Hepatocyte (in vitro differentiated cells): Measurements from ENCODE around the gene LIN52.

Source experiments
- CTCF ChIP-seq: fragments of 200-600 bp; sonication (generic); IDR thresholded peaks from 2 replicates; pipeline ENCODE4 v1.5.1; 2016; ENCODE audit warnings: antibody characterized with exemption, mild to moderate bottlenecking; ENCODE audit not compliant: poor library complexity
- EZH2 ChIP-seq: fragments of 200-600 bp; sonication (generic); IDR thresholded peaks from 2 replicates; pipeline ENCODE4 v1.6.1; 2016; ENCODE audit warnings: antibody characterized with exemption, mild to moderate bottlenecking, borderline replicate concordance
- EZH2phosphoT487 ChIP-seq: fragments of 200-600 bp; sonication (generic); IDR thresholded peaks from one replicate; pipeline ENCODE4 v1.6.1; 2018; ENCODE audit warnings: antibody characterized with exemption, mild to moderate bottlenecking, low read depth, moderate library complexity; ENCODE audit not compliant: unreplicated experiment, severe bottlenecking

GRCh38 chr14:74246542-74246941 is 161.8 kb downstream of the LIN52 start:
- TF ChIP-seq CTCF = no peak
- no peak for TF ChIP-seq EZH2
- TF ChIP-seq EZH2phosphoT487 = no peak
